Astrocyte of the spinal cord (primary cell): ENCODE measurements around the gene SARS1.

Experiments
- DNase-seq: peaks from one replicate; pipeline ENCODE4 v3.0.0; 2011; ENCODE audit warnings: low read depth, low spot score
- H3K4me3 ChIP-seq: 2 replicates; pipeline ENCODE4 v1.5.1; 2011; ENCODE audit warnings: low read depth, mild to moderate bottlenecking, low read length, moderate library complexity
- CTCF ChIP-seq: IDR thresholded peaks from 2 replicates; pipeline ENCODE4 v1.5.1; 2012; ENCODE audit warnings: low read depth, mild to moderate bottlenecking, low read length, inconsistent platforms
- in situ Hi-C: cut with HindIII; loops from 2 replicates; pipeline ENCODE4 v1.10.0; 2017; ENCODE audit warnings: low sequenced_read_pairs

SARS1 gene

DNA sequence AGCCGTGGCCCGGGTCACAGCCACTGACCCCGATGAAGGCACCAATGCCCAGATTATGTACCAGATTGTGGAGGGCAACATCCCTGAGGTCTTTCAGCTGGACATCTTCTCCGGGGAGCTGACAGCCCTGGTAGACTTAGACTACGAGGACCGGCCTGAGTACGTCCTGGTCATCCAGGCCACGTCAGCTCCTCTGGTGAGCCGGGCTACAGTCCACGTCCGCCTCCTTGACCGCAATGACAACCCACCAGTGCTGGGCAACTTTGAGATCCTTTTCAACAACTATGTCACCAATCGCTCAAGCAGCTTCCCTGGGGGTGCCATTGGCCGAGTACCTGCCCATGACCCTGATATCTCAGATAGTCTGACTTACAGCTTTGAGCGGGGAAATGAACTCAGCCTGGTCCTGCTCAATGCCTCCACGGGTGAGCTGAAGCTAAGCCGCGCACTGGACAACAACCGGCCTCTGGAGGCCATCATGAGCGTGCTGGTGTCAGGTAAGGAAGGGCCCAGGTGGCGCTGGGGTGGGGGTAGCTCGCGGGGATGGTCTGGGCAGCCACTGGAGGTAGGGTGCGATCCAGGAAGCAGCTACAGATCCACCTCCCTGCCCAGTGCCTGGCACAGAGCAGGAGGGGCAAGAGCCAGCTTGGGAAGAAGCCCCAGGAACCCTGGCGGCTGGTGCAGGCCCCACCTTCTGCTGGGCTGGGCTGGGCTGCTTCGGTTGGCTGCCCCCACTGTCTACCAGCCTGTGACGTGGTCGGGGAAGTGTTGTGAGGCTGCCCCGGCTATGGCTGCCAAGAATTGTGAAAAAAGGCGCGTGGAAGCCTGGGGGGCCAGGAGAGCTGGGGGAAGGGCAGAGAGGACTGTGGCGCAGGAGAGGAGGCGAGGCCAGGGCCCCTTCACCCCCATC lies 39.4 kb downstream of the SARS1 start:
- DNase-seq = no peak
- in situ Hi-C loops = no loop called here
- no peak for TF ChIP-seq CTCF
- no peak overlapping the region for H3K4me3 ChIP-seq

GRCh38 chr1:109253803-109254620 lies 40.3 kb downstream of the SARS1 start:
- TF ChIP-seq CTCF = no peak
- DNase-seq = no peak
- no peak overlapping the region for H3K4me3 ChIP-seq
- in situ Hi-C loops = no loop called here

GRCh38 chr1:109254621-109255096 lies 40.9 kb downstream of the SARS1 start:
- peak; percentile 7 for TF ChIP-seq CTCF
- in situ Hi-C loops = no loop called here
- no peak overlapping the region for H3K4me3 ChIP-seq
- DNase-seq = no peak

GRCh38 chr1:109255097-109255651 lies 41.5 kb downstream of the SARS1 start:
- in situ Hi-C loops = no loop called here
- no peak overlapping the region for H3K4me3 ChIP-seq
- no peak for DNase-seq
- peak; percentile 45 for TF ChIP-seq CTCF

- H3K4me3 ChIP-seq = no peak overlapping the region
- no peak for TF ChIP-seq CTCF
- DNase-seq = no peak
- in situ Hi-C loops = no loop called here
These were observed 42.0 kb downstream of the SARS1 start for GRCh38 chr1:109255678-109256077.

- no peak for DNase-seq
- no peak for TF ChIP-seq CTCF
- H3K4me3 ChIP-seq = no peak overlapping the region
- in situ Hi-C loops = no loop called here
These were observed 42.4 kb downstream of the SARS1 start for GRCh38 chr1:109256085-109256484.
